Left lung (tissue), 10 donors: ENCODE data around the gene DGKB. TPM values are rescaled to one million over a fixed set of nuclear protein-coding genes. Genes with fewer than 3 reads are reported as not detected.

Experiments
- ATAC-seq: fragments of 200-7000 bp; cut with Tn5 transposase; one replicate; pipeline ENCODE4 v1.9.1; 2020; ENCODE audit warnings: moderate library complexity
- DNase-seq, 4 donors: peaks; one replicate each; pipeline ENCODE4 v3.0.0-alpha.2; 2013 to 2020
- H3K27ac ChIP-seq, 2 donors: fragments of 200-600 bp; sonication (generic) in 1 of 2; one replicate each; pipeline versions ENCODE4 v1.5.0 to v1.8.0; 2020 to 2021
- H3K27me3 ChIP-seq, 2 donors: fragments of 200-600 bp; sonication (generic) in 1 of 2; one replicate each; pipeline versions ENCODE4 v1.5.0 to v1.8.0; 2020 to 2021
- H3K36me3 ChIP-seq, 2 donors: fragments of 200-600 bp; sonication (generic) in 1 of 2; one replicate each; pipeline versions ENCODE4 v1.5.0 to v1.8.0; 2020 to 2021
- H3K4me1 ChIP-seq, 2 donors: fragments of 200-600 bp; one replicate each; pipeline ENCODE4 v1.8.0; 2021
- H3K4me3 ChIP-seq, 2 donors: fragments of 200-600 bp; sonication (generic) in 1 of 2; one replicate each; pipeline versions ENCODE4 v1.5.0 to v1.8.0; 2020 to 2021; ENCODE audit warnings: mild to moderate bottlenecking in 1 of 2
- H3K9me3 ChIP-seq, 2 donors: fragments of 200-600 bp; sonication (generic) in 1 of 2; one replicate each; pipeline versions ENCODE4 v1.5.0 to v1.8.0; 2020 to 2021
- CTCF ChIP-seq, 2 donors: fragments of 200-600 bp; sonication (generic) in 1 of 2; IDR thresholded peaks; one replicate each; pipeline versions ENCODE4 v1.5.0 to v1.8.0; 2021; ENCODE audit warnings: antibody characterized with exemption in 2 of 2
- intact Hi-C, 2 donors: fragments of 100-400 bp; cut with DNase I; formaldehyde crosslinking; loops; one replicate each; pipeline versions ENCODE4 v1.11.2 to v1.14.2; 2022
- polyA plus RNA-seq, 6 donors: library from polyadenylated mRNA; unstranded; fragments of 120-200 nt; gene quantifications; one replicate each; pipeline ENCODE4 v1.2.1, GENCODE V29; 2013; ENCODE audit not compliant: insufficient read length in 6 of 6
- total RNA-seq, 2 donors: library from RNA; stranded (reverse); fragmentation: NEBNext Ultra II Directional; extraction: Animal tissue kit (Norgen Biotek cat#: 25700); gene quantifications; one replicate each; pipeline ENCODE4 v1.2.1, GENCODE V29; 2021
- donor health status: DM: no; HTN: yes; CAD: no.
- donor health status: DM: no; HTN: no; CAD: no.

The DGKB gene
- total and polyA plus RNA-seq, 8 donors = 0.15 to 0.31 (median 0.27) TPM; not detected in 1

- DNase-seq (no peak), ATAC-seq (no peak)
- H3K4me1 ChIP-seq = no peaks in the 10 kb centered on the region
- intact Hi-C loops = no loop called here
- H3K27me3 ChIP-seq = no peaks in the 10 kb centered on the region
- no peak overlapping the region for H3K27ac ChIP-seq
- H3K9me3 ChIP-seq = no peaks in the 10 kb centered on the region
- no peaks in the 10 kb centered on the region for H3K36me3 ChIP-seq
- no peak overlapping the region for H3K4me3 ChIP-seq
- no peak for TF ChIP-seq CTCF (IDR thresholded peaks at IDR 0.05)
Measured at GRCh38 chr7:14858866-14859265, 43.7 kb downstream of the DGKB start.

- Histone ChIP-seq H3K4me1 (no peaks in the 10 kb centered on the region), H3K27ac (no peak overlapping the region), H3K27me3 (no peaks in the 10 kb centered on the region), H3K9me3 (no peaks in the 10 kb centered on the region), H3K4me3 (no peak overlapping the region), H3K36me3 (no peaks in the 10 kb centered on the region)
- intact Hi-C loops = no loop called here
- ATAC-seq (no peak), DNase-seq (no peak)
- no peak for TF ChIP-seq CTCF (IDR thresholded peaks at IDR 0.05)
Measured at GRCh38 chr7:14858410-14858809, 44.1 kb downstream of the DGKB start.

- H3K9me3 ChIP-seq = no peaks in the 10 kb centered on the region
- TF ChIP-seq CTCF (IDR thresholded peaks at IDR 0.05) = no peak
- H3K27me3 ChIP-seq = no peaks in the 10 kb centered on the region
- H3K4me3 ChIP-seq = no peak overlapping the region
- no peaks in the 10 kb centered on the region for H3K36me3 ChIP-seq
- H3K27ac ChIP-seq = no peak overlapping the region
- H3K4me1 ChIP-seq = no peaks in the 10 kb centered on the region
- DNase-seq (no peak), ATAC-seq (no peak)
- intact Hi-C loops = no loop called here
Measured at GRCh38 chr7:14855033-14855794, 47.3 kb downstream of the DGKB start.

GRCh38 chr7:14854471-14854870 lies 48.1 kb downstream of the DGKB start:
- no peaks in the 10 kb centered on the region for H3K9me3 ChIP-seq
- ATAC-seq = no peak
- intact Hi-C loops = no loop called here

GRCh38 chr7:14851610-14852009 lies 50.9 kb downstream of the DGKB start:
- Histone ChIP-seq H3K4me3 (no peak overlapping the region), H3K4me1 (no peaks in the 10 kb centered on the region), H3K27me3 (no peaks in the 10 kb centered on the region), H3K36me3 (no peaks in the 10 kb centered on the region), H3K9me3 (peaks cover 0 to 2% of the 10 kb centered on the region in 2 donors), H3K27ac (no peak overlapping the region)
- DNase-seq = no peak
- TF ChIP-seq CTCF (IDR thresholded peaks at IDR 0.05) = no peak
- intact Hi-C loops = no loop called here
- ATAC-seq = no peak

More at GRCh38 chr7:14854471-14854870, 48.1 kb downstream of the DGKB start:
- Histone ChIP-seq H3K27me3 (no peaks in the 10 kb centered on the region), H3K36me3 (no peaks in the 10 kb centered on the region), H3K27ac (no peak overlapping the region), H3K4me1 (no peaks in the 10 kb centered on the region), H3K4me3 (no peak overlapping the region)
- TF ChIP-seq CTCF (IDR thresholded peaks at IDR 0.05) = no peak
- DNase-seq = no peak
